A549 (cell line): ENCODE results near the gene TRAK2. TPM values are rescaled to one million over a fixed set of nuclear protein-coding genes. Genes with fewer than 3 reads are reported as not detected.

ENCODE experiments used
- ATAC-seq, 2 experiments: fragments of 200-7000 bp in 1 of 2; fragments of >200 bp in 1 of 2; cut with Nextera tagmentation in 1 of 2; cut with Tn5 transposase in 1 of 2; 3 replicates each; pipeline versions ENCODE4 v1.8.0 to v1.9.1; 2018 to 2020; ENCODE audit warnings: mild to moderate bottlenecking in 1 of 2, moderate library complexity in 1 of 2
- CTCF ChIA-PET: fragments of 300-600 bp; sonication (Branson Sonifier 250); formaldehyde crosslinking; extraction: SDS; loops from one replicate; lab custom pipeline; 2021; ENCODE audit warnings: antibody characterized with exemption, inconsistent platforms; lab: Yijun Ruan, JAX
- POLR2A ChIA-PET: fragments of 350-600 bp; formaldehyde crosslinking; extraction: SDS; loops from one replicate; lab custom pipeline; 2021; ENCODE audit warnings: antibody characterized with exemption, inconsistent platforms; lab: Yijun Ruan, JAX
- DNase-seq, 2 experiments: peaks; one replicate each; pipeline versions ENCODE4 v3.0.0 to v3.0.0-alpha.2; 2011 to 2016; ENCODE audit warnings: low read depth in 1 of 2, low spot score in 1 of 2
- FAIRE-seq: peaks from 2 replicates; lab custom pipeline; 2011; peaks lifted over from hg19 to GRCh38; lab: Jason Lieb, UNC
- H3K27ac ChIP-seq, 2 experiments: fragments of >200 bp; sonication (Bioruptor Twin); formaldehyde crosslinking; 3 replicates each; pipeline ENCODE4 v1.5.1; 2016 to 2017
- H3K4me1 ChIP-seq: fragments of >200 bp; sonication (Bioruptor Twin); formaldehyde crosslinking; 3 replicates; pipeline ENCODE4 v1.6.1; 2016
- H3K4me2 ChIP-seq: fragments of >200 bp; sonication (Bioruptor Twin); formaldehyde crosslinking; 3 replicates; pipeline ENCODE4 v1.6.1; 2016
- H3K4me3 ChIP-seq: fragments of >200 bp; sonication (Bioruptor Twin); formaldehyde crosslinking; 3 replicates; pipeline ENCODE4 v1.5.1; 2016
- H3K9me3 ChIP-seq: fragments of >200 bp; sonication (Bioruptor Twin); formaldehyde crosslinking; 3 replicates; pipeline ENCODE4 v1.6.1; 2016
- BCL3 ChIP-seq: fragments of >200 bp; sonication (Bioruptor Twin); formaldehyde crosslinking; IDR thresholded peaks from 3 replicates; pipeline ENCODE4 v1.6.1; 2016
- BHLHE40 ChIP-seq: IDR thresholded peaks from 2 replicates; pipeline ENCODE4 v1.6.1; 2012; ENCODE audit warnings: low read depth, low read length, inconsistent platforms
- CBX8 ChIP-seq: fragments of 200-600 bp; sonication (generic); IDR thresholded peaks from 2 replicates; pipeline ENCODE4 v1.6.1; 2016
- CEBPB ChIP-seq, 2 experiments: fragments of >200 bp in 1 of 2; sonication (Bioruptor Twin) in 1 of 2; formaldehyde crosslinking in 1 of 2; IDR thresholded peaks; 2 replicates each; pipeline ENCODE4 v1.6.1; 2012 to 2016
- CHD4 ChIP-seq: fragments of 200-600 bp; sonication (generic); IDR thresholded peaks from 2 replicates; pipeline ENCODE4 v1.6.1; 2016; ENCODE audit warnings: antibody characterized with exemption, mild to moderate bottlenecking, borderline replicate concordance
- EHF ChIP-seq: fragments of 250-450 bp; sonication (Bioruptor Pico); IDR thresholded peaks from 2 replicates; pipeline ENCODE4 v1.5.0; 2020; ENCODE audit warnings: mild to moderate bottlenecking
- ELK1 ChIP-seq: fragments of 150-350 bp; IDR thresholded peaks from 2 replicates; pipeline ENCODE4 v1.6.1; 2014; ENCODE audit warnings: low read depth, mild to moderate bottlenecking, low read length
- FOSB ChIP-seq: fragments of 250-450 bp; sonication (Bioruptor Pico); IDR thresholded peaks from 2 replicates; pipeline ENCODE4 v1.5.0; 2020; ENCODE audit warnings: mild to moderate bottlenecking, moderate library complexity
- FOSL2 ChIP-seq, 2 experiments: fragments of 450-650 bp in 1 of 2; fragments of >200 bp in 1 of 2; sonication (Bioruptor Twin) in 1 of 2; formaldehyde crosslinking; IDR thresholded peaks; 2 replicates each; pipeline versions ENCODE4 v1.5.0 to v1.6.1; 2016 to 2020; ENCODE audit warnings: mild to moderate bottlenecking in 1 of 2, moderate library complexity in 1 of 2
- FOXS1 ChIP-seq: fragments of 250-450 bp; sonication (Bioruptor Pico); IDR thresholded peaks from 2 replicates; pipeline ENCODE4 v1.5.0; 2020; ENCODE audit warnings: mild to moderate bottlenecking, moderate library complexity
- HDAC2 ChIP-seq: fragments of 200-600 bp; sonication (generic); IDR thresholded peaks from 2 replicates; pipeline ENCODE4 v1.6.1; 2016
- HES2 ChIP-seq: fragments of >200 bp; sonication (Bioruptor Twin); formaldehyde crosslinking; IDR thresholded peaks from 2 replicates; pipeline ENCODE4 v1.6.1; 2016
- HMGXB4 ChIP-seq: fragments of 250-450 bp; sonication (Bioruptor Pico); IDR thresholded peaks from 2 replicates; pipeline ENCODE4 v1.5.0; 2021; ENCODE audit warnings: mild to moderate bottlenecking, moderate library complexity, borderline replicate concordance
- JUN ChIP-seq, 2 experiments: fragments of >200 bp; sonication (Bioruptor Twin); formaldehyde crosslinking; IDR thresholded peaks; 2 replicates in 1 of 2; 3 replicates in 1 of 2; pipeline ENCODE4 v1.6.1; 2016 to 2017
- JUNB ChIP-seq: fragments of >200 bp; sonication (Bioruptor Twin); formaldehyde crosslinking; IDR thresholded peaks from 2 replicates; pipeline ENCODE4 v1.6.1; 2016
- KDM5A ChIP-seq: fragments of 200-600 bp; sonication (generic); IDR thresholded peaks from 2 replicates; pipeline ENCODE4 v1.6.1; 2016; ENCODE audit warnings: antibody characterized with exemption, mild to moderate bottlenecking
- MAFK ChIP-seq: fragments of 450-650 bp; IDR thresholded peaks from 2 replicates; pipeline ENCODE4 v1.6.1; 2014; ENCODE audit not compliant: partially characterized antibody
- MAX ChIP-seq: IDR thresholded peaks from 2 replicates; pipeline ENCODE4 v1.6.1; 2012
- NR3C1 ChIP-seq: fragments of >200 bp; sonication (Bioruptor Twin); formaldehyde crosslinking; IDR thresholded peaks from 3 replicates; pipeline ENCODE4 v1.6.1; 2017
- POLR2AphosphoS2 ChIP-seq: conservative IDR thresholded peaks from 2 replicates; pipeline ENCODE4 v1.6.1; 2012; ENCODE audit warnings: low read length, improper control_type of control experiment, inconsistent platforms
- RAD21 ChIP-seq, 2 experiments: fragments of >200 bp in 1 of 2; sonication (Bioruptor Twin) in 1 of 2; formaldehyde crosslinking in 1 of 2; IDR thresholded peaks in 1 of 2; conservative IDR thresholded peaks in 1 of 2; 2 replicates in 1 of 2; 3 replicates in 1 of 2; pipeline ENCODE4 v1.6.1; 2012 to 2018; ENCODE audit warnings: inconsistent platforms in 1 of 2
- RARB ChIP-seq: fragments of 250-450 bp; sonication (Bioruptor Pico); IDR thresholded peaks from 2 replicates; pipeline ENCODE4 v1.8.0; 2021; ENCODE audit warnings: mild to moderate bottlenecking, moderate library complexity
- RCOR1 ChIP-seq: fragments of 150-350 bp; IDR thresholded peaks from 2 replicates; pipeline ENCODE4 v1.6.1; 2014; ENCODE audit warnings: antibody characterized with exemption, low read length, low read depth
- RFX5 ChIP-seq: fragments of 450-650 bp; IDR thresholded peaks from 2 replicates; pipeline ENCODE4 v1.7.1; 2014; ENCODE audit warnings: antibody characterized with exemption, mild to moderate bottlenecking, moderate library complexity
- SREBF2 ChIP-seq: fragments of 450-650 bp; IDR thresholded peaks from 2 replicates; pipeline ENCODE4 v1.6.1; 2014; ENCODE audit warnings: mild to moderate bottlenecking, moderate library complexity
- TP53 ChIP-seq: fragments of 250-450 bp; sonication (Bioruptor Pico); IDR thresholded peaks from 2 replicates; pipeline ENCODE4 v1.5.0; 2021; ENCODE audit warnings: mild to moderate bottlenecking, moderate library complexity
- USF2 ChIP-seq: fragments of 450-650 bp; IDR thresholded peaks from 2 replicates; pipeline ENCODE4 v1.6.1; 2014; ENCODE audit warnings: antibody characterized with exemption
- ZFP36 ChIP-seq: fragments of 450-650 bp; IDR thresholded peaks from 2 replicates; pipeline ENCODE4 v1.6.1; 2014; ENCODE audit warnings: borderline replicate concordance; ENCODE audit not compliant: partially characterized antibody
- ZSCAN20 ChIP-seq: fragments of 250-450 bp; sonication (Bioruptor Pico); IDR thresholded peaks from 2 replicates; pipeline ENCODE4 v1.8.0; 2022; ENCODE audit warnings: mild to moderate bottlenecking, moderate library complexity
- WGBS: methylation state at CpG from one replicate; pipeline ENCODE4 v1.1.6; 2017; ENCODE audit errors: missing lambda C conversion rate; 5-methylcytosine and 5-hydroxymethylcytosine counted together
- polyA plus RNA-seq, 4 experiments: library from polyadenylated mRNA; depleted of rRNA in 3 of 4; stranded (reverse); fragments of >200 nt; fragmentation: RNase III in 1 of 4; extraction: RNeasy Plus Mini Kit Qiagen cat#74134 plus additional on column Dnase treatment in 1 of 4; gene quantifications; 2 replicates in 3 of 4; 3 replicates in 1 of 4; pipeline ENCODE4 v1.2.3, GENCODE V29; 2011 to 2017
- TF ChIP-seq, protein P1 (sequence below): IDR thresholded peaks from 2 replicates; pipeline ENCODE4 v1.6.1; 2012

Gene TRAK2
- polyA plus RNA-seq, 2 of the 4 experiments (the other 2 are of a cell fraction), result 10.2 to 22.4 TPM

- TF ChIP-seq RAD21 (conservative IDR thresholded peaks at IDR 0.05 in 1 of 2, IDR thresholded peaks at IDR 0.05 in 1 of 2), result no peak
- no peak for TF ChIP-seq SREBF2
- no peak for TF ChIP-seq CEBPB (IDR thresholded peaks at IDR 0.05)
- no peak for TF ChIP-seq KDM5A
These were observed 101.7 kb downstream of the TRAK2 start (continued) for GRCh38 chr2:201349601-201350000.

DNA sequence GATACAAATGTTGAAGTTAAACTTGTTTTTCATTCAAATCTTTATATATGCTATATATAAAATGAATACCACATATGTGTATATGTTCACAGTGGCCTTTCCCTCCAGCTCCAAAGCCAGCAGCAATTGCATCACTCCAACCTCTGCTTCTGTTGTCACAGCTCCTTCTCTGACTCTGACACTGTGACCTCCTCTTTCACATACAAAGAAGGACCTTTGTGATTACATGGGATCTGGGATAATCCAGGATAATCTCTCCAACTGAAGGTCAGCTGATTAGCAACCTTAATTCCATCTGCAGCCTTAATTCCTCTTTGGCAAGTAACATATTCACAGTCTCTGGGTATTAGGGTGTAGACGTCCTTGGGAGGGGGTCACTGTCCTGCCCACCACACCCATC, 102.5 kb downstream of the TRAK2 start:
- CTCF ChIA-PET, result interaction anchor here (0.7 kb wide), 1 partner anchor 14 kb away, joined by 3 read pairs; no protein-coding TSS in a partner anchor
- H3K9me3 ChIP-seq, result no peaks in the 10 kb centered on the region
- POLR2A ChIA-PET, result no interaction called here
- 7% methylated on average over 1 of the region's 1 CpG for WGBS
- H3K4me2 ChIP-seq, result no peak overlapping the region
- FAIRE-seq (no peak), ATAC-seq (no peak), DNase-seq (no peak)
- no peaks in the 10 kb centered on the region for H3K4me1 ChIP-seq
- H3K4me3 ChIP-seq, result no peak overlapping the region
- TF ChIP-seq CHD4, result no peak
- no peak for TF ChIP-seq CBX8
- TF ChIP-seq MAFK, result no peak
- TF ChIP-seq ELK1, result no peak
- TF ChIP-seq NR3C1, result no peak
- no peak for TF ChIP-seq RARB (CRISPR knock-in tag)
- TF ChIP-seq MAX, result no peak
- TF ChIP-seq JUNB, result no peak
- no peak for TF ChIP-seq POLR2AphosphoS2
- TF ChIP-seq, protein P1, sequence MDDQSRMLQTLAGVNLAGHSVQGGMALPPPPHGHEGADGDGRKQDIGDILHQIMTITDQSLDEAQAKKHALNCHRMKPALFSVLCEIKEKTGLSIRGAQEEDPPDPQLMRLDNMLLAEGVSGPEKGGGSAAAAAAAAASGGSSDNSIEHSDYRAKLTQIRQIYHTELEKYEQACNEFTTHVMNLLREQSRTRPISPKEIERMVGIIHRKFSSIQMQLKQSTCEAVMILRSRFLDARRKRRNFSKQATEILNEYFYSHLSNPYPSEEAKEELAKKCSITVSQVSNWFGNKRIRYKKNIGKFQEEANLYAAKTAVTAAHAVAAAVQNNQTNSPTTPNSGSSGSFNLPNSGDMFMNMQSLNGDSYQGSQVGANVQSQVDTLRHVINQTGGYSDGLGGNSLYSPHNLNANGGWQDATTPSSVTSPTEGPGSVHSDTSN, result no peak
- TF ChIP-seq ZSCAN20, result no peak
- TF ChIP-seq HMGXB4 (CRISPR knock-in tag), result no peak
- no peak for TF ChIP-seq JUN (IDR thresholded peaks at IDR 0.05)
- TF ChIP-seq FOSL2 (IDR thresholded peaks at IDR 0.05), result no peak
- TF ChIP-seq FOSL2 (CRISPR knock-in tag; IDR thresholded peaks at IDR 0.05), result no peak
- TF ChIP-seq BCL3, result no peak
- TF ChIP-seq KDM5A, result no peak
- TF ChIP-seq RCOR1, result no peak
- TF ChIP-seq HDAC2, result no peak
- no peak for TF ChIP-seq FOXS1 (CRISPR knock-in tag)
- no peak overlapping the region for H3K27ac ChIP-seq

DNA sequence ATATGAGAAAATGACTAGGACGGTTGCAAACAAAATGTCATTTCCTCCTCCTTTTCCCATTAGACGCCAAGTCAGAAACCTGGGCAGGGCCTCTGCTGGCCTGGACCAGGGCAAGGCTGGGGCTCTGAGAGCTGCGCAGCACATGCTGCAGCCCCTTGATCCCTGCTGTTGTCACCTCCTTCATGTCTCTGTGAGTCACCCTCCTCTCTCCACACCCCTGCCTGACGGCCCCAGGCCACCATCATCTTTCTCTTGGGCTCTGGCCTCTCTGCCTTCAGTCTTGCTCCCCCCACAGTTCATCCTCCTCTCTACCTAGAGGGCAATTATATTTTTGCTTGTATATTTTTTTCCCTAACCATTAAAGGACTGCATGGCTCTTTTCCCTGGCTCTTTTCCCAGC, 104.1 kb downstream of the TRAK2 start:
- Histone ChIP-seq H3K27ac (no peak overlapping the region), H3K4me2 (no peak overlapping the region), H3K4me1 (no peaks in the 10 kb centered on the region), H3K9me3 (no peaks in the 10 kb centered on the region), H3K4me3 (no peak overlapping the region)
- no peak for DNase-seq
- WGBS, result 84% methylated on average over 4 of the region's 4 CpGs
- ATAC-seq, result no peak
- FAIRE-seq, result no peak
- POLR2A ChIA-PET, result no interaction called here
- CTCF ChIA-PET, result no interaction called here
- TF ChIP-seq NR3C1 (no peak), HMGXB4 (CRISPR knock-in tag) (no peak), EHF (CRISPR knock-in tag) (no peak), FOSB (CRISPR knock-in tag) (no peak), CBX8 (no peak), BHLHE40 (no peak), RFX5 (no peak), HES2 (no peak), HDAC2 (no peak), USF2 (no peak), CHD4 (no peak), ZFP36 (no peak), TP53 (CRISPR knock-in tag) (no peak)
